ENCODE measurements around the gene RABGGTA. TPM values are rescaled to one million over a fixed set of nuclear protein-coding genes. Genes with fewer than 3 reads are reported as not detected.

Gene RABGGTA
- total and polyA plus RNA-seq, 12 donors: 17.4 to 37.9 (median 21.1) TPM

- intact Hi-C loops (cut with DNase I): no loop called here
- Histone ChIP-seq H3K27me3 (no peaks in the 10 kb centered on the region), H3K27ac (no peak overlapping the region), H3K9me3 (no peaks in the 10 kb centered on the region), H3K4me1 (peaks cover 0 to 25% (median 0%) of the 10 kb centered on the region in 9 donors), H3K36me3 (peaks cover 0 to 13% (median 8%) of the 10 kb centered on the region in 9 donors), H3K4me3 (no peak overlapping the region)
- DNase-seq: no peak
- no peak for ATAC-seq
- TF ChIP-seq CTCF (IDR thresholded peaks at IDR 0.05): no peak
- 81 to 85% methylated on average over 4 of the region's 4 CpGs for WGBS, 2 donors
Measured at GRCh38 chr14:24285351-24285750, 14.0 kb upstream of the RABGGTA start.

GRCh38 chr14:24284501-24285035, 13.2 kb upstream of the RABGGTA start:
- WGBS, 2 donors: 64 to 70% methylated on average over 10 to 11 of the region's 11 CpGs
- H3K4me3 ChIP-seq: no peak overlapping the region
- no peaks in the 10 kb centered on the region for H3K27me3 ChIP-seq
- no peaks in the 10 kb centered on the region for H3K9me3 ChIP-seq
- no peak overlapping the region for H3K27ac ChIP-seq
- intact Hi-C loops (cut with DNase I): no loop called here
- H3K4me1 ChIP-seq: peaks cover 0 to 33% (median 6%) of the 10 kb centered on the region in 9 donors
- no peak for TF ChIP-seq CTCF (IDR thresholded peaks at IDR 0.05)
- DNase-seq (no peak), ATAC-seq (no peak)
- H3K36me3 ChIP-seq: peaks cover 0 to 5% (median 2%) of the 10 kb centered on the region in 9 donors

- Histone ChIP-seq H3K4me3 (no peak overlapping the region), H3K27ac (no peak overlapping the region), H3K4me1 (peaks cover 0 to 39% (median 9%) of the 10 kb centered on the region in 9 donors), H3K9me3 (no peaks in the 10 kb centered on the region), H3K36me3 (no peaks in the 10 kb centered on the region), H3K27me3 (no peaks in the 10 kb centered on the region)
- TF ChIP-seq CTCF (IDR thresholded peaks at IDR 0.05): no peak
- 94% methylated on average over 5 of the region's 5 CpGs for WGBS, 2 donors
- intact Hi-C loops (cut with DNase I): no loop called here
- DNase-seq (no peak), ATAC-seq (no peak)
Measured at GRCh38 chr14:24283796-24284460, 12.5 kb upstream of the RABGGTA start.

GRCh38 chr14:24282736-24283135, 11.3 kb upstream of the RABGGTA start:
- no peak for TF ChIP-seq CTCF (IDR thresholded peaks at IDR 0.05)
- ATAC-seq (no peak), DNase-seq (no peak)
- 86 to 87% methylated on average over 3 of the region's 3 CpGs for WGBS, 2 donors
- intact Hi-C loops (cut with DNase I): no loop called here
- no peak overlapping the region for H3K4me3 ChIP-seq
- H3K36me3 ChIP-seq: no peaks in the 10 kb centered on the region
- peaks cover 0 to 51% (median 15%) of the 10 kb centered on the region in 9 donors for H3K4me1 ChIP-seq
- H3K9me3 ChIP-seq: no peaks in the 10 kb centered on the region
- H3K27me3 ChIP-seq: no peaks in the 10 kb centered on the region
- H3K27ac ChIP-seq: peak overlapping the region in 1 of 10 donors; percentile 72
